ENCODE results near the gene INTS11.
A peak's percentile ranks its signal among the peaks of the same experiment; 100 is the strongest.

INTS11 gene

GRCh38 chr1:1306661-1307260 lies 17.7 kb downstream of the INTS11 start:
- POLR2A ChIA-PET = interaction anchor here (1.3 kb wide), 1 partner anchor 12 kb away, joined by 4 read pairs; no protein-coding TSS in a partner anchor
- peak overlapping the region; percentile 75; the same call in 1 of the 2 replicates for H3K27ac ChIP-seq (ENCODE audit: extremely low read depth, low read depth, low read length)
- CTCF ChIA-PET = no interaction called here
- 0 out of 2 replicates have a peak, but pooled peaks have one; percentile 23 for TF ChIP-seq ZXDB (tag by site-specific recombination; IDR thresholded peaks at IDR 0.05)
- no peak for TF ChIP-seq ZFP41 (tag by site-specific recombination; IDR thresholded peaks at IDR 0.05; ENCODE audit: borderline replicate concordance)
- TF ChIP-seq ZNF600 (tag by site-specific recombination; IDR thresholded peaks at IDR 0.05) = no peak
- TF ChIP-seq KLF7 (tag by site-specific recombination; IDR thresholded peaks at IDR 0.05; ENCODE audit: borderline replicate concordance) = no peak
- TF ChIP-seq ZNF48 (tag by site-specific recombination; IDR thresholded peaks at IDR 0.05) = no peak
- TF ChIP-seq HOXC10 (CRISPR knock-in tag; IDR thresholded peaks at IDR 0.05) = 0 out of 2 replicates have a peak, but pooled peaks have one; percentile 51
- no peak for TF ChIP-seq ZNF148 (tag by site-specific recombination; IDR thresholded peaks at IDR 0.05; ENCODE audit: borderline replicate concordance)
- TF ChIP-seq REPIN1 (tag by site-specific recombination; IDR thresholded peaks at IDR 0.05; ENCODE audit: low read depth) = no peak
- no peak for TF ChIP-seq SETDB1 (IDR thresholded peaks at IDR 0.05; ENCODE audit: insufficient read length, low read length)
- no peak for TF ChIP-seq ZNF394 (tag by site-specific recombination; IDR thresholded peaks at IDR 0.05; ENCODE audit: borderline replicate concordance)
- no peak for TF ChIP-seq ZNF621 (tag by site-specific recombination; IDR thresholded peaks at IDR 0.05)
- TF ChIP-seq SP2 (tag by site-specific recombination; IDR thresholded peaks at IDR 0.05) = no peak
- TF ChIP-seq PRDM2 (tag by site-specific recombination; IDR thresholded peaks at IDR 0.05; ENCODE audit: borderline replicate concordance) = no peak
- peak; percentile 49; the same call in 1 of the 2 replicates for TF ChIP-seq ZBTB48 (tag by site-specific recombination; IDR thresholded peaks at IDR 0.05)
- TF ChIP-seq GLIS2 (tag by site-specific recombination; IDR thresholded peaks at IDR 0.05) = no peak
- TF ChIP-seq ZBTB26 (tag by site-specific recombination; optimal IDR thresholded peaks at IDR 0.05) = peak; percentile 46
- no peak for TF ChIP-seq ZSCAN18 (tag by site-specific recombination; IDR thresholded peaks at IDR 0.05)
- TF ChIP-seq TRIM28 (IDR thresholded peaks at IDR 0.05; ENCODE audit: borderline replicate concordance, low read length) = peak; percentile 20; the same call in 1 of the 2 replicates
- no peak; the same call in 1 of the 2 replicates for TF ChIP-seq INSM2 (tag by site-specific recombination; IDR thresholded peaks at IDR 0.05)
- TF ChIP-seq ZFHX2 (tag by site-specific recombination; conservative IDR thresholded peaks at IDR 0.05) = no peak
- TF ChIP-seq ZNF423 (tag by site-specific recombination; IDR thresholded peaks at IDR 0.05) = no peak
- peak; percentile 67; the same call in 1 of the 2 replicates for TF ChIP-seq ZSCAN4 (tag by site-specific recombination; IDR thresholded peaks at IDR 0.05)
- no peak for TF ChIP-seq ZNF114 (tag by site-specific recombination; IDR thresholded peaks at IDR 0.05)
- no peak for TF ChIP-seq ZNF121 (tag by site-specific recombination; IDR thresholded peaks at IDR 0.05)

More at GRCh38 chr1:1306661-1307260, 17.7 kb downstream of the INTS11 start:
- H3K4me3 ChIP-seq (ENCODE audit: low read depth, low read length) = peak overlapping the region; percentile 63
- peaks cover 0 to 34% of the 10 kb centered on the region in 2 experiments; a peak in 1 of 3 replicates for H3K36me3 ChIP-seq (ENCODE audit: control insufficient read depth in 2 of 2, insufficient read depth in 1 of 2, low read length in 2 of 2)
- no peaks in the 10 kb centered on the region for H3K9me3 ChIP-seq (ENCODE audit: control insufficient read depth, insufficient read depth, low read depth, low read length)
- peaks cover 20% of the 10 kb centered on the region for H3K4me1 ChIP-seq (ENCODE audit: control insufficient read depth, insufficient read depth, low read length)

All from HEK293 (cell line).